ENCODE data around the gene CKMT2. TPM values are rescaled to one million over a fixed set of nuclear protein-coding genes. Genes with fewer than 3 reads are reported as not detected.

CKMT2 gene
- polyA plus RNA-seq, 10 donors = 40.2 to 93.1 (median 76.0) TPM

DNA sequence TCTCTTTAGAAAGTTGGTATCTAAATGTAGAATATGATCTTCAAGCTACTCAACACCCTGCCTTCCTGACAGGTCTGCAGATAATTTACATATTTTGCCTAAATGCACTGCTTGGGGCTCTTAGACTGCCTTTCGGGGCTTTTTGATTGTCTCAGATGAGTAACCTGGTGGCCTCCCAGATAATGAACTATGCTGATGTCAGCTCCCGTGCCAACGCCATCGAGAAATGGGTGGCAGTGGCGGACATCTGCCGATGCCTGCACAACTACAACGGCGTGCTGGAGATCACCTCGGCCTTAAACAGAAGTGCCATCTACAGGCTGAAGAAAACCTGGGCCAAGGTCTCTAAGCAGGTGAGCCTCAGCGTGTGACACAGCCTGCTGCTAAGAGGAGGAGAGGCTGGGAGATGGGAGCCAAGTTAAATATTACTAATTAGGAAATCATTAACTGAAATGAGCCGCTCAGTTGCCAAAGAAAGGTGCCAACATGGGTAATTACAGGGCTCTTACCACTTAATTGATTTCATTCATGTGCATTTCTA lies 20.8 kb upstream of the CKMT2 start:
- DNase-seq = no peak

DNA sequence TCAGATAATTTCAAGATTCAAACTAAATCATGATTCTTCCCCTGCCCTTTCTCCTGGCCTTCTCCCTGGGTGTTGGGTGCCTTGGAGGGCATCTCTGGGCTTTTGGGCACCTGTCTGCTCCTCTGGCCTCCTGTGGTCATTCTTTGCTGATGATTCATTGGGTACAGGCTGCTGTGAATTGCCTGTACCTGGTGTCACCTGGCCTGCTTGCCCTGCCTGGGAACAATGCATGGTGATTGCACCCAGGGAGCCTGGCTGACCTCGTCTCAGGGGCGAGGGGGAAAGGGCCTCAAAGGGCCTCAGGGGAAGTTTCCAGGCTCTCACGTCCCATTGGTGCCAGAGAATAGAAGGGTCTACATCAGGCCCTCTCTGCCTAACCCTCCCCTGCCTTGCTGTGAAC lies 20.1 kb upstream of the CKMT2 start:
- DNase-seq = no peak

- DNase-seq = no peak
These were observed 18.3 kb upstream of the CKMT2 start for GRCh38 chr5:81214848-81215247.

GRCh38 chr5:81216152-81216551 lies 17.0 kb upstream of the CKMT2 start:
- no peak for DNase-seq

DNA sequence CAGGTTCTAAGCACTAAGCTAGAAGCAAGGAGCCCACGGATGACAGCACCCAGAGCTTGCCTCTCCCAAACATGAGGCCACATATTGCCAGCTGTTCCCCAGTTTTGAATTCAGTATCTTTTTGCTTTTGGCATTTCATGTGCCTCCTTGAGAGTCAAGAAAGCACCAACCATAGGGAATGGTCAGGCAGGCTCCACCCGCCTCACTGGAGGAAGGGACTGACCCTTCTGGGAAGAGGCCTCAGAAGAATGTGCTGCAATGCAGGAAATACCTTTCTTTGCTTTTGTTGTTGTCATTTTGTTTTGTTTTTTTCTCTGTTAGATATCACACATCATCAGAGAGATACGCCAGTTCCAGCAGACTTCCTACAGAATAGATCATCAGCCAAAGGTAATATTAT lies 13.7 kb upstream of the CKMT2 start:
- no peak for DNase-seq

DNA sequence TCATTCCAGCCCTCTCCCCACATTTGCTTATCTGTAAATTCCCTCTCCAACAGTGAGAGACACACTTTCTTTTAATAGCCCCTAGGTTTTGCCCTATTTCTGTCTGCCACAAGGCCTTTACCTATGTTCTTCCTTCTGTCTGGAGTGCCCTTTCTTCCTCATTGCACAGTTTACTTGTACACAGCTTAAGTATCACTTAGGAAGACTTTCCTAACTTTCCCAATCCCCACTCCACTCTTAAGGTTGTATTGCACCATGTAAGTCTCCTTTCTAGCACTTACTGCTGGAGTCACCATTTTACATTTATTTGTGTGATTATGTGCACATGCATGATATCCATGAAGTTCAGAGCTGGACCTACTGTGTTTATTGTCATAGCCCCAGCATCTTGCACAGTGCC lies 10.8 kb upstream of the CKMT2 start:
- no peak for DNase-seq

GRCh38 chr5:81225463-81225862 lies 7.7 kb upstream of the CKMT2 start:
- DNase-seq = no peak

DNA sequence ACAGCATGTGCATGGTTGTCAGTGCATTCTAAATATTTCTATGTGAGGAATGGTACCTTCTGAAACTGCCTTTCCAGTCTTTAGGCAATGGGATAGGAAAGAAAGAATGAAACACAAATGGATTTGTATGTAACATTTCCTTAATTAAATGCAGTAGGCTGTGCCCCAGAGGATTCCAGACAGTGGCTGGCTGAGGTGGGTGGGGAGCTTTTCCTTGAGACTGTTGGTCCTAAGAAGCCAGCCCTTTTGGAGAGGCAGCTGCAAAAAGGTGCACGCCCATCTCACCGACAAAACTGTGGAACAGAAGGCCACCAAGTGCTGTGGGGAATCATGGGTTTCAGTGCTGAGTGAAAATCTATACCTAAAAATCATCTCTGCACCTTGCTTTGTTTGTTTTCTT lies 6.8 kb upstream of the CKMT2 start:
- no peak for DNase-seq

DNA sequence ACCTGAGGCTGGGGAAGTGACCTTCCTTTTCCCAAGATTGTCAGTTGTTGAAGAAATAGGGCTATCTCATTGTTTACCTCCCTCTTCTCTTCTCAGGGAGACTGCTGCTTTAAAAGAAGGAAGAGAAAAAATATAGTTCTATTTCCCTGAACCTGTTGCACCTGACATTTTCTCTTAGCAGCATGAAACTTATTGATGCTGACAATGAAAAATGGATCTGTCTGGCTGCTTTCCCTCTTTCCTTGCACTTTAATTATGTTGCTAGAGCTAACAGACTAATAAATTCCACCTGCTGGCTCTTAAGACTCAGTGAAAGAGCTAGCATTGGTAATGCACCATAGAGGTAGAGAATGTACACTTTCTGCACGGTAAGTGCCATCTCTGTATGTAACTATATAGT lies 6.2 kb upstream of the CKMT2 start:
- no peak for DNase-seq

GRCh38 chr5:81228084-81228483 lies 5.0 kb upstream of the CKMT2 start:
- no peak for DNase-seq

GRCh38 chr5:81230416-81230815 lies 2.7 kb upstream of the CKMT2 start:
- DNase-seq = no peak

GRCh38 chr5:81232464-81233079 lies 550 bp upstream of the CKMT2 start:
- peak; percentile 49 to 64 (median 64) for DNase-seq

- DNase-seq = no peak
These were observed 1.2 kb downstream of the CKMT2 start for GRCh38 chr5:81234299-81234698.

GRCh38 chr5:81234801-81235200 lies 1.7 kb downstream of the CKMT2 start:
- DNase-seq = no peak

GRCh38 chr5:81235287-81236072 lies 2.4 kb downstream of the CKMT2 start:
- no peak for DNase-seq

GRCh38 chr5:81238460-81238859 lies 5.3 kb downstream of the CKMT2 start:
- no peak for DNase-seq

- no peak for DNase-seq
These were observed 6.5 kb downstream of the CKMT2 start for GRCh38 chr5:81239613-81240012.

GRCh38 chr5:81241001-81241400 lies 7.9 kb downstream of the CKMT2 start:
- DNase-seq = no peak

GRCh38 chr5:81241961-81242648 lies 9.0 kb downstream of the CKMT2 start:
- no peak for DNase-seq

DNA sequence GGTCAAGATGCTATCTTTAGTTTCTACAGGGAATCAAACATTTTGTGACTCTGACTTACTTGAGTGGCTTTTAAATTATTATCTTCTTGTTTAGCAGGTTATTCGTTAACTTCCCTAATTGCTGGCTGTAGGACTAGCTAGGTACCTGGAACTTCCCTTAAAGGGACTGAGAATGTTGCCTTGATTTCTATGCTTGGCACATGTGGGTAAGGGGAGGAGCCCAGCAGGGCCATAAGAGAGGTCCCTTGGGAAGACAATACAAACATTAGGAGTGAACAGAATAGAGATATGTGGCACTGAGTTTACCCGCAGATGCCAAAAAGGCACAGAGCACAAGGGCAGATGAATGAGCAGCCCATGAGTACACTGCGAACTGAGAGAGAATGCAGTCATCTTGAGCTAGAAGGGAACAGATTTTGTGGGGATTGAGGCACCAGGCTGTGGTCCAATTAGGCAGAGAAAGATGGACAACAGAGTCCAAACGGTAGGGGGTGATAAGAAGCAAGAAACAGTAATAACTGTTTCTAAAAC lies 9.8 kb downstream of the CKMT2 start:
- no peak for DNase-seq

DNA sequence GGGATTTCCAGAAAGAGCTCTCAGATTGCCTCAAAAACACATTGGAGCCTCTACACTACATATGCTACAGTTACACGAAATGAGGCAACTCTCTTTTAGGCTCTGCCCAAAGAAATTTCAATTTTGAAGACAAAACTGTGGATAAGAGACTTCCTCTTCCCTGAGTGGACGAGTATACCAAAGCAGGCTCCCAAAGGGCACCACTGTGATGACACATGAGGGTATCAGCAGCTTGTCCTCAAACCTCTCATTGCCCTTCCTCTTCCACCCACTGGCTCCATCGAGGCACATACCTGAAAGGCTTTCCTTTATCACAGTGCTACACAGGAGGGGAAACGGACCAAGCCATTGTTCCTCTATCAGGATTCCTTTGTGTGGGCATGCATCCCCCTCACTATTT lies 11.3 kb downstream of the CKMT2 start:
- no peak for DNase-seq

- DNase-seq = no peak
These were observed 12.7 kb downstream of the CKMT2 start for GRCh38 chr5:81245871-81246235.

DNA sequence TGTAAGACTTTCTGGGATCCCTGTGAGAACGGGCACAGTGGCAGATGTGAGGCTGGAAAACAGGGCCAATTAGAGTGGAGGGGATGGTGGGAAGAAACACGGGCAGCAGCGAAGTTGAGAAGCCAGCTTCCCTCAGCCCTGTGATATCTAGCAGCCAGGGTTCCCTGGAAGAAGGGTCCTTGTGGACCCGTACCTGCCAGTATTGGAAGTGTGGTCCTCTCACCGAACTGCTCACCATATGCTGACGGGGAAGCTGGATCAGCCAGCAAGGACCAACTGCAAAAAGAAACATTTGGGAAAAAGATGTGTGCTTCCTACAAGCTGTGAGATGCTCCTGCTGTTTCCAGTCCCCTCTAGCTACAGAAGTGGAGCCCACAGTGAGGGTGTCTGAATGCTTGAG lies 13.6 kb downstream of the CKMT2 start:
- no peak for DNase-seq
